Endothelial cell of umbilical vein (primary cell): ENCODE results near the gene SART1. TPM values are rescaled to one million over a fixed set of nuclear protein-coding genes. Genes with fewer than 3 reads are reported as not detected.

Experiments used
- BruUV-seq: library from RNA; stranded (reverse); fragments of 400-500 nt; replicated peaks from 2 replicates; lab custom pipeline; 2021; lab: Mats Ljungman, UMichigan
- CTCF ChIA-PET: fragments of 300-600, 350-600 bp; sonication (Branson Sonifier 250); formaldehyde crosslinking; loops from one replicate; lab custom pipeline; 2021; ENCODE audit warnings: antibody characterized with exemption, inconsistent platforms; lab: Charles Lee
- POLR2A ChIA-PET: fragments of 300-600, 350-600 bp; sonication (Branson Sonifier 250); formaldehyde crosslinking; loops from one replicate; lab custom pipeline; 2021; ENCODE audit warnings: antibody characterized with exemption, inconsistent platforms; lab: Charles Lee
- DNase-seq: peaks from one replicate; pipeline ENCODE4 v3.0.0-alpha.2; 2011; ENCODE audit warnings: low read depth, low spot score
- FAIRE-seq: peaks from 2 replicates; lab custom pipeline; 2011; peaks lifted over from hg19 to GRCh38; lab: Jason Lieb, UNC
- H2AFZ ChIP-seq: 2 replicates; pipeline ENCODE4 v1.6.0; 2012; ENCODE audit warnings: low read depth, low read length, control low read depth, inconsistent platforms
- H3K27ac ChIP-seq: 2 replicates; pipeline ENCODE4 v1.5.1; 2011; ENCODE audit warnings: low read depth, mild to moderate bottlenecking, control low read depth, low read length, moderate library complexity; ENCODE audit not compliant: insufficient read depth
- H3K27me3 ChIP-seq, 2 experiments: 2 replicates each; pipeline versions ENCODE4 v1.6.0 to v1.6.1; 2011; ENCODE audit warnings: low read length in 2 of 2, mixed read lengths in 1 of 2; ENCODE audit not compliant: control insufficient read depth in 2 of 2, insufficient read depth in 2 of 2
- H3K36me3 ChIP-seq, 2 experiments: 2 replicates in 1 of 2; 3 replicates in 1 of 2; pipeline ENCODE4 v1.5.1; 2011; ENCODE audit warnings: low read length in 2 of 2, mild to moderate bottlenecking in 1 of 2, moderate library complexity in 1 of 2; ENCODE audit not compliant: control insufficient read depth in 2 of 2, insufficient read depth in 2 of 2; ENCODE audit errors: extremely low read depth in 1 of 2
- H3K4me1 ChIP-seq: 3 replicates; pipeline ENCODE4 v1.5.1; 2011; ENCODE audit warnings: mild to moderate bottlenecking, low read length; ENCODE audit not compliant: control insufficient read depth, insufficient read depth; ENCODE audit errors: extremely low read depth
- H3K4me2 ChIP-seq: 2 replicates; pipeline ENCODE4 v1.6.1; 2011; ENCODE audit warnings: low read length, control low read depth, mixed read lengths; ENCODE audit not compliant: insufficient read depth
- H3K4me3 ChIP-seq, 3 experiments: fragments of 200-600 bp in 1 of 3; sonication (generic), shearing (Covaris generic) in 1 of 3; replicated peaks in 1 of 3; 2 replicates each; pipeline ENCODE4 v1.5.1; 2011 to 2016; ENCODE audit warnings: control low read depth in 3 of 3, low read length in 3 of 3, mild to moderate bottlenecking in 2 of 3, inconsistent platforms in 1 of 3, low read depth in 1 of 3, moderate library complexity in 1 of 3; ENCODE audit not compliant: insufficient read depth in 1 of 3
- H3K79me2 ChIP-seq: 2 replicates; pipeline ENCODE4 v1.6.0; 2012; ENCODE audit warnings: low read length, inconsistent platforms; ENCODE audit not compliant: control insufficient read depth, insufficient read depth
- H3K9ac ChIP-seq: replicated peaks from 2 replicates; pipeline ENCODE3; 2011; ENCODE audit warnings: low read length, control low read depth; ENCODE audit not compliant: insufficient read depth; ENCODE audit errors: extremely low read depth
- H3K9me1 ChIP-seq: replicated peaks from 3 replicates; pipeline ENCODE4 v1.6.0; 2011; ENCODE audit warnings: mild to moderate bottlenecking, low read length; ENCODE audit not compliant: control insufficient read depth, insufficient read depth; ENCODE audit errors: extremely low read depth
- H3K9me3 ChIP-seq: replicated peaks from 2 replicates; pipeline ENCODE4 v1.5.1; 2012; ENCODE audit warnings: low read length, inconsistent platforms; ENCODE audit not compliant: control insufficient read depth, insufficient read depth
- H4K20me1 ChIP-seq: replicated peaks from 2 replicates; pipeline ENCODE3; 2011; ENCODE audit warnings: mild to moderate bottlenecking, low read length; ENCODE audit not compliant: control insufficient read depth, insufficient read depth; ENCODE audit errors: extremely low read depth
- CTCF ChIP-seq, 2 donors: IDR thresholded peaks; 1 replicate in 1 of 2; 2 replicates in 1 of 2; pipeline ENCODE4 v1.5.1; 2011; ENCODE audit warnings: low read length in 2 of 2, mild to moderate bottlenecking in 2 of 2, moderate library complexity in 2 of 2, control low read depth in 1 of 2, inconsistent platforms in 1 of 2, low read depth in 1 of 2; ENCODE audit not compliant: insufficient read depth in 1 of 2; ENCODE audit errors: extremely low read depth in 1 of 2
- EZH2 ChIP-seq: IDR thresholded peaks from 2 replicates; pipeline ENCODE4 v1.6.1; 2012; ENCODE audit warnings: borderline replicate concordance, low read depth, mild to moderate bottlenecking, moderate library complexity, low read length, inconsistent platforms; ENCODE audit not compliant: severe bottlenecking
- FOS ChIP-seq: IDR thresholded peaks from 2 replicates; pipeline ENCODE4 v1.6.1; 2011; ENCODE audit warnings: mild to moderate bottlenecking, low read length, moderate library complexity, borderline replicate concordance; ENCODE audit not compliant: insufficient read depth
- GATA2 ChIP-seq: IDR thresholded peaks from 2 replicates; pipeline ENCODE4 v1.7.0; 2011; ENCODE audit warnings: low read depth, mild to moderate bottlenecking, moderate library complexity, mixed read lengths, low read length; ENCODE audit not compliant: insufficient read length, insufficient read depth
- MAX ChIP-seq: IDR thresholded peaks from 2 replicates; pipeline ENCODE4 v1.6.1; 2011; ENCODE audit not compliant: insufficient read depth, insufficient read length
- POLR2AphosphoS5 ChIP-seq: IDR thresholded peaks from 2 replicates; pipeline ENCODE4 v1.6.1; 2012; ENCODE audit warnings: low read depth, mild to moderate bottlenecking, control low read depth, low read length, moderate library complexity; ENCODE audit not compliant: insufficient read depth
- dilution Hi-C: fragments of 300-500 bp; cut with MboI; formaldehyde crosslinking; loops from one replicate; pipeline ENCODE4 v1.15.0; 2019; ENCODE audit warnings: low sequenced_read_pairs; ENCODE audit not compliant: extremely low pct_ligation_motif_present
- intact Hi-C: fragments of 100-400 bp; cut with micrococcal nuclease; formaldehyde crosslinking; loops from one replicate; pipeline ENCODE4 v1.10.0; 2022
- polyA plus RNA-seq, 4 experiments: library from polyadenylated mRNA; depleted of rRNA in 3 of 4; stranded (reverse) in 3 of 4; unstranded in 1 of 4; fragments of >200 nt; gene quantifications; 2 replicates each; pipeline versions ENCODE4 v1.2.1 to v1.2.3, GENCODE V29; 2011 to 2012; ENCODE audit warnings: missing spikeins in 1 of 4
- total RNA-seq: library from RNA; stranded (reverse); gene quantifications from 2 replicates; pipeline ENCODE4 v1.2.3, GENCODE V29; 2021

SART1 gene
- total and polyA plus RNA-seq, 2 donors (not counting 3 experiments of a cell fraction or from before 2014, with no cell fraction given) = 21.8 to 62.7 TPM

DNA sequence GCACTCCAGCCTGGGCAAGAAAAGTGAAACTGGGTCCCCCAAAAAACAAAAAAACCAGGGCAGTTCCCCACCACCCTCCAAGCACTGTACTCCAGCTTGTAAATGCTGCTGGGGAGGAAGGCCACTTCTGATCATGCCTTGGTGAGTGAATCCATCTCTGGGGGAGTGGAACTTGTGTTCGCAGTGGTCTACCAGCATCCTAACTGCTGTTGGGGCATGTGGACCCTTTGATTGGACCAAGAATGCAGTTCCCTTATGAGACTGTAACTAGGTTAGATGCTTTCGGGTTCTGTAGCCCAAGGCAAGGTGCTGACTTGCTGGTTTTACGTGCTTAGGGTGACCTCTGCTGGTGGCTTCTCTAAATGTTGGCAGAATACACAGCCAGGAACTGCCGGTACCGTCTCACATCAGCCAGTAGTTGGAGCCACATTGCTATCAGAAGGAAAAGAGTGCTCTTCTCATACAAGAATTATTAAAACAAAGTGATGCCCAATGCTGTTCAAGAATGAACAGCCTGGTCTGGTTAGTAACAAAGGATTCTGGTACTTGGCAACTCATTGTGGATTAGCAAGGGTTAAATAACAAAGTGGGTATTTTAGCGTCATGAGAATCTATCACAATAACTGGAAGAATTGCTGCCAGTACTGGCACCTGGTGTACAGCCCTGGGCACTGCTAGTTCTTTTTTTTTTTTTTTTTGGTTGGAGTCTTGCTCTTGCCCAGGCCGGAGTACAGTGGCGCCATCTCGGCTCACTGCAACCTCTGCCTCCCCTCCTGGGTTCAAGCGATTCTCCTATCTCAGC, 27.5 kb downstream of the SART1 start:
- Histone ChIP-seq H3K4me1 (no peaks in the 10 kb centered on the region), H3K9me3 (no peaks in the 10 kb centered on the region), H4K20me1 (no peaks in the 10 kb centered on the region), H2AFZ (no peak overlapping the region), H3K4me2 (no peak overlapping the region), H3K36me3 (peaks cover 0 to 4% of the 10 kb centered on the region in 2 experiments), H3K9me1 (no peaks in the 10 kb centered on the region), H3K27me3 (no peaks in the 10 kb centered on the region), H3K9ac (no peak overlapping the region), H3K27ac (no peak overlapping the region), H3K79me2 (no peaks in the 10 kb centered on the region), H3K4me3 (no peak overlapping the region)
- peak; percentile 97 for DNase-seq
- ChIA-PET CTCF (interaction anchor here (0.6 to 5.7 kb wide), 24 partner anchors 8 to 363 kb away, joined by 3 to 115 read pairs (median 4); partner anchors contain the start of genes CCDC85B, FIBP, KAT5 and MUS81), POLR2A (interaction anchor here (0.7 kb wide), 1 partner anchor 171 kb away, joined by 4 read pairs; no protein-coding TSS in a partner anchor)
- dilution Hi-C loops = no loop called here
- intact Hi-C loops = loop anchor here (1.0 to 5.0 kb wide), 10 partner anchors 33 to 352 kb away; partner anchors contain the start of genes AP5B1, C11orf68, DRAP1 and FIBP
- peak; percentile 100 for FAIRE-seq
- BruUV-seq = no TSS peak
- TF ChIP-seq MAX = no peak
- no peak for TF ChIP-seq GATA2
- TF ChIP-seq POLR2AphosphoS5 = peak; percentile 51
- no peak for TF ChIP-seq FOS
- peak; percentile 86 to 99 for TF ChIP-seq CTCF (IDR thresholded peaks at IDR 0.05; ENCODE audit: extremely low read depth in 1 of 2, insufficient read depth in 1 of 2, low read depth in 1 of 2, low read length in 2 of 2)
- no peak for TF ChIP-seq EZH2
